LNCAP (cell line): ENCODE data around the gene FAM174C.

Experiments
- CTCF ChIP-seq: fragments of 450-650 bp; IDR thresholded peaks from 2 replicates; pipeline ENCODE4 v1.5.1; 2017; ENCODE audit warnings: mild to moderate bottlenecking

FAM174C gene

GRCh38 chr19:1234955-1235380 lies 40.4 kb upstream of the FAM174C start:
- TF ChIP-seq CTCF: no peak

GRCh38 chr19:1235625-1236538 lies 39.4 kb upstream of the FAM174C start:
- TF ChIP-seq CTCF: no peak

- TF ChIP-seq CTCF: no peak
Measured at GRCh38 chr19:1236576-1236975, 38.8 kb upstream of the FAM174C start.

- no peak for TF ChIP-seq CTCF
Measured at GRCh38 chr19:1237027-1237659, 38.2 kb upstream of the FAM174C start.

- no peak for TF ChIP-seq CTCF
Measured at GRCh38 chr19:1237754-1238368, 37.5 kb upstream of the FAM174C start, which contains the start of gene CBARP. CBARP (minus strand) TSS chr19:1238005; CDS start chr19:1236100, 1,905 bp downstream.

- no peak for TF ChIP-seq CTCF
Measured at GRCh38 chr19:1238369-1239303, 36.7 kb upstream of the FAM174C start.

GRCh38 chr19:1239420-1239795 lies 35.9 kb upstream of the FAM174C start:
- no peak for TF ChIP-seq CTCF
